Measurements from ENCODE around the gene DMRT2.

DNA sequence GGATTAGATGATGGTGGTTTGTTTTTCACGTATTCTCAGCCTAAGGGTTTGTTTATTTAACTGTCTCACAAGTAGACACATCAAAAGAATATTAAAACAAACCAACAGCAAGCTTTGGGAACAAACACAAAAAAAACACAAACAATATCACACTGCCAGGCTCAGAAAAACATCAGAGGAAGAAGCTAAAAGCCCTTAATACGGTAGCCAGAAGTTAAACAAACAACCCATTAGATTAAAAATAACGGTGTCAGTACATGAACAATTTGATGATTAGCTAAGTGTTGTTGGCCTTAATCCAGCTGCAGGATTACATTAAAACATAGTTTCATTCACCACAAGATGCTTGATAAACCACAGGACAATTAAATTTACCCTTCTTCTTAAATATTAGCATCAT is 15.9 kb upstream of the DMRT2 start:
- TF ChIP-seq, protein P1, sequence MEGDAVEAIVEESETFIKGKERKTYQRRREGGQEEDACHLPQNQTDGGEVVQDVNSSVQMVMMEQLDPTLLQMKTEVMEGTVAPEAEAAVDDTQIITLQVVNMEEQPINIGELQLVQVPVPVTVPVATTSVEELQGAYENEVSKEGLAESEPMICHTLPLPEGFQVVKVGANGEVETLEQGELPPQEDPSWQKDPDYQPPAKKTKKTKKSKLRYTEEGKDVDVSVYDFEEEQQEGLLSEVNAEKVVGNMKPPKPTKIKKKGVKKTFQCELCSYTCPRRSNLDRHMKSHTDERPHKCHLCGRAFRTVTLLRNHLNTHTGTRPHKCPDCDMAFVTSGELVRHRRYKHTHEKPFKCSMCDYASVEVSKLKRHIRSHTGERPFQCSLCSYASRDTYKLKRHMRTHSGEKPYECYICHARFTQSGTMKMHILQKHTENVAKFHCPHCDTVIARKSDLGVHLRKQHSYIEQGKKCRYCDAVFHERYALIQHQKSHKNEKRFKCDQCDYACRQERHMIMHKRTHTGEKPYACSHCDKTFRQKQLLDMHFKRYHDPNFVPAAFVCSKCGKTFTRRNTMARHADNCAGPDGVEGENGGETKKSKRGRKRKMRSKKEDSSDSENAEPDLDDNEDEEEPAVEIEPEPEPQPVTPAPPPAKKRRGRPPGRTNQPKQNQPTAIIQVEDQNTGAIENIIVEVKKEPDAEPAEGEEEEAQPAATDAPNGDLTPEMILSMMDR (IDR thresholded peaks at IDR 0.05), result no peak
- TF ChIP-seq EP300 (IDR thresholded peaks at IDR 0.05), result no peak
- no peak for TF ChIP-seq POLR2A (IDR thresholded peaks at IDR 0.05)

Measured in tibial nerve (tissue), 4 donors.